NCI-H524 (cell line): ENCODE measurements around the gene QSOX1.

Experiments used
- DNase-seq, 2 experiments: peaks; one replicate each; lab custom pipeline; 2025; lab: John Stamatoyannopoulos, UW

Gene QSOX1

DNA sequence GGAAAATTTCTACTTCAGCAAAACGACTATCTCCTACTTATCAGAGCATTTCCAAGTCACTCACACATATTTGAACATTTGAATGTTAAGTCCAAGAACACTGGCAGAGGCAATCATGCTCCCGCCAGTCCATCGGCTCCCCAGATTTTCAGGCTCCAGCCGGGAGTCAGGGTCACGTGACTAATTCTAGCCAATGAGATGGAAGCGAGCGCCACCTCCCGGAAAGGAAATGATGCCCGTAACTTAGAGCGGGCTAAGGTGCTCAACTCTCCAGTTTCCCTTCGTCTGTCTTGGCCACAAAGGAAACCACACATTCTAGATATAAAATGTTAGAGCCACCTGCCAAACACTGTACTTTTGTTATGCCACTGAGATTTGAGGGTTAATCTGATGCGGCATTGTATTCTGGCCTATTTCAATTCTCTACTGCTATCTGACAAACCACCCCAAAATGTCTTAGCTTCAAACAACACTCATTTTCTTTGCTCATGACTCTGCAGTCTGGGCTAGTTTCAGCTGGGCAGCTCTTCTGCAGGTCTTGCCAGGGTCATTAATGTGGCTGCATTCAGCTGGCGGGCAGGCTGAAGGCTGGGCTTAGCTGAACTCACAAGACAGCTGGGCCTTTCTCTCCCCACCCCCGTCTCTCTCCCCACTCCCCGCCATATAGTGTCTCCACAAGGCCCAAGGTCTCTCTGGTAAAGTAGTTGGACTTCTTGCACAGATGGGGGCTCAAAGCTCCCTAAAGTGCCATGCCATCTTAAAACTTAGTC is 58.9 kb downstream of the QSOX1 start:
- DNase-seq = no peak

DNA sequence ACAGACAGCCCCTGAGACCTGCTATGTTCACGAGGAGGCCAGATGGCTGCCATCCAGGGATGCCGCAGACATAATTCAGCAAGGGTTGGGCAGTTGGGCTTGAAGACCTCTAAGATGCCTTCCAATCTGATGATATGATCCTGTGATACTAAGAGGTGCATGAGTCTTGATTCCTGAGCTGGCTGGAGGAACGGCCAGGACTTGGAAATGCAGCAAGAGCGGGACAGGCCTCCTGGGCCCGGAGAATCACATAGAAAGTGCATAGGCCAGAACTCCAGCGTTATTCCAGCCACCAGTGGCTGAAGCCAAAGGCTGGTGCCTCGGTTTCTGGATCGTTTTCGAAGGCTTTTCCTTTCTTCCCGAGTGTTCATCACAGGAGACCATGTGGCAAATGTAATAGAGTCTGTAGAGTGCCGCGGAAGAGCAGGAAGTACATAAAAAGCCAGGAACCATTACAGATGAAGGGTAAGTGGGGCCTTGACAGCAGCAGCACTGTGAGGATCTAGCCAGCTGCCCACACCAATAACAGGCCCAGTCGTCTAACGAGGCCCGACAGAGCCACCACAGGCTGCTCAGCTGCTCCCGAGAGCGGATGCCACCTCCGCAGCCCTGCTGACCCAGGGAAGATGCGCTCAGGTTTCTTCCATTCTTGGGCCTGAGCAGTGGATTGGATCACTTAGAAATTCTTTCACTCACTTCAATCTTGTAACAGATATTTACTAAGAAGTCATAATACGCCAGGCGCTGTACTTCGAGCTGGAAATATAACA is 61.4 kb downstream of the QSOX1 start:
- peak in 1 of 2 experiments; percentile 50 for DNase-seq

- no peak for DNase-seq
Observed at GRCh38 chr1:180217006-180217405, 62.3 kb downstream of the QSOX1 start.

DNA sequence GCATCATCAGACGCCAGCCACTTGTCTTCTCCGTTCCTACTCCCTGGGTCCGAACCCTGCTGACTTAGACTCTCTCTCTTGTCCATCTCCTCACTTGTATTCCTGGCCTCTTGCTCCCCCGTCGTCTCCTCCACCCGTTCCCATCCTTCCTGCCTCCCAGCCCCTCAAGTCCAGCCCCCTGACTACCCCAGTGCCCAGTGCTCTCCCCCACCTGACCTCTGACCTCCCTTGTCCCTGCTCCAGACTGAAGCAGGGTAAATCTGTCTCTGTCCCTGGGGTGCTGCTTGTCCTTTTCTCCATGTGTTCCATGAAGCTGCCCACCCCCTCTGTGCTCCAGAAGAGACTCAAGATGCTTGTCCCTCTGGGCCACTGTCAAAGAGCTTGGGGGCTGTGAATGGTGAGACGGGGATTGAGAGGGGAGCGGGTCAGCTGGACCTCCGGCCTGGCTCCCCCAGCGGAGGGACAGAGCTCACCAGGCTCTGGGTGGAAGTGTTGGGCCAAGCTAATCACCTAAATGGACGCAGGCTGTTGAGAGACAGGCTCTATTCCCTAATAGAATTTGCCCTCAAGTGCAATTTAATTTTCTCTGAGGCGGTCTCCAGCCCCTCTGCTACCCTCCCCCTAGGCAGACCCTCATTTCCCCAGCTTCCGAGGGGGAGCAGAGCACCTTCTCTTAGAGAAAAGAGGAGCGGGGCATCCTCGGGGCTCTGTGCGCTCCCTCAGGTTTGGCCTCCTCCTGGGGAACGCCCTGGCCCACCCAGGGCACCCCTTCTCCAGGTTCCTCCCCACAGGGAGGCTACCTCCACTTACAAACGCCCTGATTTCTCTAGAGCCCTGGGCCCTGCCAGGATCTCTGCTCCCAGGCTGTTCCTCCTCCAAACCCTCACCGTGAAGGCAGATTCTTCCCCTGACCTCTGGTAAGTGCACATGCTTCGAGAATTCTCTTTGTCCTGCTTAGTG is 64.4 kb downstream of the QSOX1 start:
- DNase-seq = no peak

- no peak for DNase-seq
Observed at GRCh38 chr1:180219776-180220175, 65.1 kb downstream of the QSOX1 start.

DNA sequence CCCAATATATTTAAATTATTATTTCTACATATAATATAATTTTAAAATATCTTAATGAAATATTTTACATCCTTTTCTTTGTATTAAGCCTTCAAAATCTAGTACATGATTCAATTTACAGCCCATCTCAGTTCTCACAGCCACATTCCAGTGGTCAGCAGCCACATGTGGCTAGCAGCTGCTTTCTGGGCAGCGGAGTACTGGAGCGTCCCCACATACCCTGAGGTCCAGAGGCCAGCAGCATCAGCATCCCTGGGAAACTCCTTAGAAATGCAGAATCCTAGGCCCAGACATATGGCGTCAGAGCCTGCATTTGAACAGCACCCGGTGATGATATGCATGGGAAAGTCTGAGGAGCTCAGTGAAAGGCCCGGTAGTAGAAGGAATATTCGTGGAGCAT is 66.8 kb downstream of the QSOX1 start:
- DNase-seq = no peak

- no peak for DNase-seq
Observed at GRCh38 chr1:180224902-180225301, 70.2 kb downstream of the QSOX1 start.

DNA sequence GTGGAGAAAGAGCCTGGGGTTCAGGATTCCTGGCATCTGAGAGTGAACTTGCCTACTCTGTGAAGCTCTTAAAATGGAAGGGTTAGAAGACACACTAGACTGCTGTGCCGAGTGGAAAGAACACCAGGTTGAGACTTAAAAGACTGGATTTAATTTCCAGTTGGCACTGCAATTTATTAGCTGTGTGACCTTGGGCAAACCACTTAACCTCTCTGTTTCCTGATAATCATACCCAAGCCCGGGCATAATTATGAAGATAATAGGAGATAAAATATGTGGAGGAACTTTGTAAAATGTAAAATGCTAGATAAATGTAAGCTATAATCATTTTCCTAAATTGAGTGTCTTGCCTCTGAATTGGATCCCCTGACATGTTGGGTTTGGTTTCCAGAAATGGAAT is 70.7 kb downstream of the QSOX1 start:
- no peak for DNase-seq

DNA sequence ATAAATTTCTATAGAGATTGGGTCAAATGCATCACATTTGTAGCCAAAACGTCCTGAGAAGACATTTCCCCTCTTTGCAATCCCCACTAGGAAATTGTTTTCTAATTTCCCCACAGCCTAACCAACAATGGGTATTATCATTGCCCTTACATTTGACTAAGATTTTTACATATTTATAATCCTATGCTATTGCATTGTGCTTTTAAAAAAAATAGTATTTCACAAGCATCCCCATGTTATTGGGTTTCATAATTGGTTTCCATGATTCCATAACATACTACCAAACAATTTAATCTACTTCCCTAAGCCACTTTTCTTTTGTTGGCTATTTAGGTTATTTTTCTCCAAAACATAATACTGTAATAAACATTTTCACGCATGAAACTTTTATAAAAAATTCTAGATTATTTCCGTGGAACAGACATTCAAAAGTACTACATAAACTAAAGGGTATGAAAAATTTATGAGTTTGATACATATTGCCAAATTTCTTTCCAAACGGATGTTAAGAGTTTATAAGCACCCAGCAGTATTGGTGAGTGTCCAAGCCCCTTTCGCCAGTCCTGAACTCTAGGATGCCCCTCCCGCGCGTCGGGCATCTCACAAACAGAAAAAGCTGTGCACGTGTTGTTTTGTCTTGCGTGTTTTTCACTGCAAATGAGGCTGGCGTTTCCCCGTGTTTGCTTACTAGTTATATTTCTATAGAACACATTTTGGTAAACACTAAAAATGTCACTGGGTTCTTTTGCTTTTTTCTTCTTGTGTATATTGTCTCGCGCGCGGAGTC is 73.4 kb downstream of the QSOX1 start:
- DNase-seq = no peak

- peak in 1 of 2 experiments; percentile 38 for DNase-seq
Observed at GRCh38 chr1:180228648-180229482, 74.2 kb downstream of the QSOX1 start.

DNA sequence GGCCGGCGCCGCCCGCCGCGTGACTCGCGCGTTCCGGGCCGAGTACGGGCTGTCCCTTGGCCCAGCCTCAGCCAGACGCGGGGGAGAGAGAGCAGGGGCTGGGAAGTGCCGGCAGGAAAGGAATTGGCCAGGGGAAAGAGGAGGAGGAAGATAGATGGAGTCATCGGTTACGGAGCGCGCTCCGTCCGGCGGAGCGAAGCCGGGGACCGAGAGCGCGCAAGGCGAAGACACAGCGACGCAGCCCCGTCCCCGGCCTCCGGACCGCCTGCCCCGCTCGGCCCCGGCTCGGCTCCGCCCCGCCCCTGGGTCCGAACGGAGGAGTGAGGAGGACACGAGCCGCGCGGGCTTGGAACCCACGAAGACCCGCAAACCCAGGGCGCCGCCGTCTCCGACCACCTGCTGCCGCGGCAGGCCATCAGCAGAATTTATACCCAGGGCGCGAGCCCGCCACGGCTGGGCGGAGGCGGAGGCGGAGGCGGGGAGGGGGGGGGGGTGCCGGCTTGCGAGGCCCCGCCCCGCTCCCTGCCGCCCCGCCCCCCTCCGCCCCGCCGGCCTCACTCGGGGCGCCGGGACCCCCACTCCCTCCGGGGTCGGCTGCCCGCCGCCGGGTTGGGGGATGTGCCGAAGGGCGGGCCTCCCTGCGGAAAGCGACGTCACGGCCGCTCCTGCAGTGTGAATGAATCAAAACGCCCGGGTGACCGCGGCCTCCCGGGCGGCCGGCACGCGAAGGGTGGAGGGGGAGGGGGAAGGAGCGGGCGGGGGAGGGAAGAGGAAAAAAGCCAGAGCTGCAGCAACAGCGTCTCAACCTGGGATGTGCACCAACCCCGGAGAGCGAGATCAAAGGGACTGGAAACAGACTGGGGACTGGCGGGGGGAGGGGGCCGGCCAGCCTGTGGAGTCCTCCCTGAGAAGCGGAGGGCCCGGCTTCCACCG is 75.1 kb downstream of the QSOX1 start, which contains the start of gene LHX4:
LHX4 (plus strand) TSS at position 782 of the 933 bp plus-strand sequence. CDS start 266 bp downstream, outside the sequence.
- peak in 1 of 2 experiments; percentile 76 for DNase-seq

- DNase-seq = peak in 1 of 2 experiments; percentile 57
Observed at GRCh38 chr1:180230416-180230790, 75.7 kb downstream of the QSOX1 start.

DNA sequence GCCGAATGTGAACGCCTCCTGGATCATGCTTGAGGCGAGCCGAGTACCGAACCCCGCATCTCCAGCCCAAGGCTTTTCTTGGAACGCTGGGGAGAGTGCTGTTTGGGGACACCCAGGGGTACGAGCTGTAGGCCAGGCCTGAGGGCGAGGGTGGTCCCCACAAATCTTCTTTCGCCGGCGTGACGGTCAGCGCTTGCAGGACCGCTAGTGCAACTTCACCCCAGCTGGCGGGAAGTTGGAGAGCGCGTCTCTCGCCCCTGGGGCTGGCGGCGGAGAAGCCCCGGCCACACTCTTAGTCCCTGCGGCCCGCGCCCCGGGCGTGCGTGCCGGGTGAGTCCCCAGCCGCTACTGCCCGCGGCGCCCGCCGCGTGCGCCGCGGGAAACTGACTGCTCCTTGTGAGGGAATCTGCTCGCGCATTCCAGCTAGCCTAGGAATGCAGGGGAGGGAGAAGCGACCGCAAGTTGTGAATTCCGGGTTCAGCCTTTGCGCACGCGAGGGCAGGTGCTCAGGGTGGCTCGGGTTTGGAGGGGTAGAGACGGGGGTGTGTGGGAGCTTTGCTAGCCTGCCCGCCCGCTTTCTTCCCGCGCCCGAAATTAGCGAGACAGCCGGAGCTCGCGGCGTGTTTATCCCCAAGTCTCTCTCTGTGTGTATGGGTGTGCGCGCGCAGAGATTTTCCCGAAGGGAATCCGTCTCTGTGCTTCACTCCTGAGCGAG is 76.3 kb downstream of the QSOX1 start:
- peak in 1 of 2 experiments; percentile 31 for DNase-seq

DNA sequence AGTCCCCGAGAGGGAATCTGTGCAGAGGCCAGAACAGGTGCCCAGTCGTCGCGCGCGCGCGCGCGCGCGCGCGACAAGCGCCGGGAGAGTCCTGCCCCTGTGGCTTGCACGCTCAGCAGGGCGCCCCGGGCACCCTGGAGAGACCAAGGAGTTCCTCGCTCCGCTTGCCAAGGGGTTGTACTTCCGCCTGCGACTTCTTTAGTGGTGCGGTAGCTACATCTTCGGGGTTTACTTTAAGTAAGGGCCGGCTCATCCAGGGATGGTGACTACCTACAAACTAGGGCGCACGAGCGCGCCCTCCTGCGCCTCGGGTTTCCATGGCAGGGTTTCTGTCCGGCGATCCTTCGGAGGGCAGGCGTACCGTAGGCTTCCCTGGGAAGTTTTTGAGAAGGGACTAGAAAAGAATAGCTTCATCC is 76.8 kb downstream of the QSOX1 start:
- DNase-seq = peak; percentile 50 to 83

DNA sequence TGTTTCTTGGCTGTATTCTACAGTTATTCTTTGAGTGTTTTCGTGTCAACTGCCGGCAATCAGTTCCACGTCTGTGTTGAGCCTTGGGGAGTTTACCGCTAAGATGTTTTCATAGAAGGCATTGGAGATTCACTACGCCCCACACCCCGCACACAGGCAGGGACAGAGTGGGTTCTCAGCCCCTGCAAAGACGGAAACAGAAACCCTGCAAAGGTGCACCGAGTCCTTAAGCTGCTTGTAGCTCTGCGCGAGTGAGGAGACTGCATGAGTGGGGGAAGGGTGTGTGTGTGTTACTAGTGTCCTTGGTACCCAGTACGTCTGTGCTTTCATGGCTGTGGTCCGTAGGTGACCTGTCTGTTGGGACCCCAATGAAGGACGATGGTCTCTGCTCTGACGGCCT is 77.3 kb downstream of the QSOX1 start:
- peak in 1 of 2 experiments; percentile 26 for DNase-seq

GRCh38 chr1:180232521-180233043 is 77.9 kb downstream of the QSOX1 start:
- DNase-seq = no peak

DNA sequence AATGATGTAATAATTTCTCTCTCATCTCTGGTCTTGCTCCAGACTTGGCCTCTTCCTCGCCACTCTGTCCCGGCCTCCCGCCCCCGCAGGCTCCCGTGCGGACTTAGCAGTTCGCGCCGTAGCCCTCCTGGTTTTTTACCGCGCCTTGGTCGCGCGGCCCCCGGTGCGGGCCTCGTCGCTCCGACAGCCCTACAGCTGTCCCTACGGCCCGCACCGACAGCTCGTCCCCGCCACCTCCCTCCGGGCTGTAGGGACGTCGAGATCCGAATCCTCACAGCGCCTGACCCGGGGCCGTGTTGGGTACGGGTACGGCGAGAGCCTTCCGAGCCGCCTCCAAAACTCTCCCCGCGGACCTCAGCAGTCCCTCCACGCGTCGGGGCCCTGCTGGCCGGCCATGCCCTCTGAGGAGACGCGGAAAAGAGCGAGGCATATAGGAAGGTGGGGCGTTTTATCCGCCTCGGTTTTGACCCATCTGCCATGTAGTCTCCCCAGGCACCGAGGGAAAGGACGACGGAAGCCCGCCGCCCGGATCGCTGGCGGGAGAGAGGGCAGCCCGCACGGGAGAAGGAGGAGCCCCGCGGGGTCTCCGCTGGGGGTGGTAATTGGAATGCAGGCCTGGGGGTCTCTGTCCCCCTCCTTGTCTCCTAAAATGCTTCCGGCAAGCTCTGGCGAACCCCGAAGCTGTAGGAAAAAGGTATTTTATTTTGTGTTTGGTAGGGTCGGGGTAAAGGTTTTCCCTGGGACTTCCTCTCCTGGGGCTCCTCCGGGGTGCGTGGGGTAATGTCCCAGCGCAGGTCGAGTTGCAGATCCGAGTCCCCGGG is 78.7 kb downstream of the QSOX1 start:
- no peak for DNase-seq
